OCI-LY3 (cell line): ENCODE results near the gene ARHGEF4.

Source experiments
- CTCF ChIP-seq: fragments of 200-600, 300-600 bp; sonication (generic); IDR thresholded peaks from 2 replicates; pipeline ENCODE4 v1.5.1; 2014; ENCODE audit warnings: antibody characterized with exemption, low read length, low read depth
- EZH2phosphoT487 ChIP-seq: fragments of 200-600 bp; shearing (Covaris generic); IDR thresholded peaks from 2 replicates; pipeline ENCODE4 v1.6.1; 2018; ENCODE audit warnings: antibody characterized with exemption, mixed run types, low read depth

- TF ChIP-seq EZH2phosphoT487, result no peak
- no peak for TF ChIP-seq CTCF
Observed at GRCh38 chr2:131040661-131041401, 204.1 kb downstream of the ARHGEF4 start.
